OCI-LY3 (cell line): ENCODE results near the gene SYT2.

Experiments used
- CTCF ChIP-seq: fragments of 200-600, 300-600 bp; sonication (generic); IDR thresholded peaks from 2 replicates; pipeline ENCODE4 v1.5.1; 2014; ENCODE audit warnings: antibody characterized with exemption, low read length, low read depth
- EZH2phosphoT487 ChIP-seq: fragments of 200-600 bp; shearing (Covaris generic); IDR thresholded peaks from 2 replicates; pipeline ENCODE4 v1.6.1; 2018; ENCODE audit warnings: antibody characterized with exemption, mixed run types, low read depth

DNA sequence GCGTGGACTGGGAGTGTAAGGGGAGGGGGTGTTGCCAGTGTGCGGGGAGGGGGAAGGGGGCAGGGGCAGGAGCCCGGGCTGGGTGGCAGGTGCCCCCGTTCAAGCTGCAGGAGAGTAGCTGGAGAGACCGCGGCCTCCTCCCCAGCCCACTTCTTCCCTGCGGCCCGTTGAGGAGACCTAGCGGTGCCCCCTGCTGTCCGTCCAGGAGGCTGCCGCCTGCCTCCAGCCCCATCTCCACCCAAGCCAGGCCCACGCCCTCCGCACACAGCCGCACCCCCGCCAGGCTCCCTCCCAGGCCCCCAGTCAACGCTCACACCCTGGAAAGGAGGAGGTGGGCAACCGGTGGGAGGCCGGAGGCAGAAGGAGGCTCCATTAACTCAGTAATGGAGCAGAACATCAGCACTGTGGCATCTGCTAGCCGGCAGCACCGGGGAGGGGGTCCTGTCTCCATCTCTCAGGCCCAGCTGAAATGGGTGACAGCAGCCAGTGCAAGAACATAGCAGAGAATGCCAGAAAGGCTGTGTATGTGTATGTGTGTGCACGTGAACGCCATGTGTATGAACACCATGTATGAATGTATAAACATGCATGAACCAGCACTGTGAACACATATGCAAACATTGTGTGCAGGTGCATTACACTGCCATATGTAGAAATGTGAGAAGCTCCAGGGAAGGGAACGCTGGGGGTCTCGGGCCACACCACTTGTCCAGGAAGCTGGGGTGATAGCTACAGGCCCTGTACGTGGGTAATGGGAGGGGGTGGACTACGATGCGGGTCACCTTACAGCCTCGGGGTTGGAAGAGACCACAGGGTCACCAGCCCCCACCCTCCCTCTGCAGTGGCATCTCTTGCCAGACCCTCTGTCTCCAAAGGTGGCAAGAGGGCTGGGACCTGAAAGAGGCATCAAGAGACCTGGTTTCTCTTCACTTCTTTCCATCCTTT lies 84.6 kb downstream of the SYT2 start:
- TF ChIP-seq CTCF (peak; percentile 53), EZH2phosphoT487 (no peak)
